Measurements from ENCODE around the gene TRPM3. TPM values are rescaled to one million over a fixed set of nuclear protein-coding genes. Genes with fewer than 3 reads are reported as not detected.

The TRPM3 gene
- total RNA-seq, 1 experiment from 2014 or later: not detected

- Mint-ChIP-seq H3K9me3 (ENCODE audit: low read depth, unreplicated experiment) (no peaks in the 10 kb centered on the region), H3K36me3 (ENCODE audit: insufficient read depth, unreplicated experiment) (no peaks in the 10 kb centered on the region), H3K4me1 (ENCODE audit: low read depth, unreplicated experiment) (no peaks in the 10 kb centered on the region), H3K27me3 (ENCODE audit: unreplicated experiment) (no peaks in the 10 kb centered on the region), H3K4me3 (ENCODE audit: low read depth, unreplicated experiment) (no peak overlapping the region), H3K27ac (ENCODE audit: unreplicated experiment) (no peak overlapping the region)
- BruUV-seq (replicated peaks): no TSS peak
- CTCF ChIA-PET: no interaction called here
- DNase-seq: no peak
- TF ChIP-seq CTCF (IDR thresholded peaks at IDR 0.05; ENCODE audit: unreplicated experiment): no peak
- intact Hi-C loops (cut with micrococcal nuclease; ENCODE audit: unreplicated experiment): no loop called here
Measured at GRCh38 chr9:70530716-70531115, 590.7 kb downstream of the TRPM3 start.

GRCh38 chr9:70529833-70530232 lies 591.6 kb downstream of the TRPM3 start:
- no TSS peak for BruUV-seq (replicated peaks)
- TF ChIP-seq CTCF (IDR thresholded peaks at IDR 0.05; ENCODE audit: unreplicated experiment): no peak
- no peaks in the 10 kb centered on the region for H3K36me3 Mint-ChIP-seq (ENCODE audit: insufficient read depth, unreplicated experiment)
- CTCF ChIA-PET: no interaction called here
- no peak overlapping the region for H3K4me3 Mint-ChIP-seq (ENCODE audit: low read depth, unreplicated experiment)
- peaks cover 3% of the 10 kb centered on the region for H3K9me3 Mint-ChIP-seq (ENCODE audit: low read depth, unreplicated experiment)
- DNase-seq: no peak
- H3K4me1 Mint-ChIP-seq (ENCODE audit: low read depth, unreplicated experiment): no peaks in the 10 kb centered on the region
- peaks cover 8% of the 10 kb centered on the region for H3K27me3 Mint-ChIP-seq (ENCODE audit: unreplicated experiment)
- intact Hi-C loops (cut with micrococcal nuclease; ENCODE audit: unreplicated experiment): no loop called here
- H3K27ac Mint-ChIP-seq (ENCODE audit: unreplicated experiment): no peak overlapping the region

- no peaks in the 10 kb centered on the region for H3K4me1 Mint-ChIP-seq (ENCODE audit: low read depth, unreplicated experiment)
- H3K4me3 Mint-ChIP-seq (ENCODE audit: low read depth, unreplicated experiment): no peak overlapping the region
- peaks cover 12% of the 10 kb centered on the region for H3K27me3 Mint-ChIP-seq (ENCODE audit: unreplicated experiment)
- H3K36me3 Mint-ChIP-seq (ENCODE audit: insufficient read depth, unreplicated experiment): no peaks in the 10 kb centered on the region
- DNase-seq: no peak
- no TSS peak for BruUV-seq (replicated peaks)
- H3K27ac Mint-ChIP-seq (ENCODE audit: unreplicated experiment): no peak overlapping the region
- peaks cover 3% of the 10 kb centered on the region for H3K9me3 Mint-ChIP-seq (ENCODE audit: low read depth, unreplicated experiment)
- no peak for TF ChIP-seq CTCF (IDR thresholded peaks at IDR 0.05; ENCODE audit: unreplicated experiment)
- CTCF ChIA-PET: no interaction called here
- intact Hi-C loops (cut with micrococcal nuclease; ENCODE audit: unreplicated experiment): no loop called here
Measured at GRCh38 chr9:70529377-70529776, 592.0 kb downstream of the TRPM3 start.

- no peak overlapping the region for H3K27ac Mint-ChIP-seq (ENCODE audit: unreplicated experiment)
- H3K9me3 Mint-ChIP-seq (ENCODE audit: low read depth, unreplicated experiment): peaks cover 3% of the 10 kb centered on the region
- H3K4me1 Mint-ChIP-seq (ENCODE audit: low read depth, unreplicated experiment): no peaks in the 10 kb centered on the region
- no peak for DNase-seq
- intact Hi-C loops (cut with micrococcal nuclease; ENCODE audit: unreplicated experiment): no loop called here
- no peak overlapping the region for H3K4me3 Mint-ChIP-seq (ENCODE audit: low read depth, unreplicated experiment)
- CTCF ChIA-PET: interaction anchor here (1.0 kb wide), 1 partner anchor 570 kb away, joined by 3 read pairs; no protein-coding TSS in a partner anchor
- TF ChIP-seq CTCF (IDR thresholded peaks at IDR 0.05; ENCODE audit: unreplicated experiment): no peak
- BruUV-seq (replicated peaks): no TSS peak
- H3K27me3 Mint-ChIP-seq (ENCODE audit: unreplicated experiment): peaks cover 37% of the 10 kb centered on the region
- H3K36me3 Mint-ChIP-seq (ENCODE audit: insufficient read depth, unreplicated experiment): no peaks in the 10 kb centered on the region
Measured at GRCh38 chr9:70526902-70527301, 594.5 kb downstream of the TRPM3 start.
